ENCODE data around the gene ZBTB32. TPM values are rescaled to one million over a fixed set of nuclear protein-coding genes. Genes with fewer than 3 reads are reported as not detected.

ZBTB32 gene
- total RNA-seq, 1 donor from 2014 or later, result not detected

DNA sequence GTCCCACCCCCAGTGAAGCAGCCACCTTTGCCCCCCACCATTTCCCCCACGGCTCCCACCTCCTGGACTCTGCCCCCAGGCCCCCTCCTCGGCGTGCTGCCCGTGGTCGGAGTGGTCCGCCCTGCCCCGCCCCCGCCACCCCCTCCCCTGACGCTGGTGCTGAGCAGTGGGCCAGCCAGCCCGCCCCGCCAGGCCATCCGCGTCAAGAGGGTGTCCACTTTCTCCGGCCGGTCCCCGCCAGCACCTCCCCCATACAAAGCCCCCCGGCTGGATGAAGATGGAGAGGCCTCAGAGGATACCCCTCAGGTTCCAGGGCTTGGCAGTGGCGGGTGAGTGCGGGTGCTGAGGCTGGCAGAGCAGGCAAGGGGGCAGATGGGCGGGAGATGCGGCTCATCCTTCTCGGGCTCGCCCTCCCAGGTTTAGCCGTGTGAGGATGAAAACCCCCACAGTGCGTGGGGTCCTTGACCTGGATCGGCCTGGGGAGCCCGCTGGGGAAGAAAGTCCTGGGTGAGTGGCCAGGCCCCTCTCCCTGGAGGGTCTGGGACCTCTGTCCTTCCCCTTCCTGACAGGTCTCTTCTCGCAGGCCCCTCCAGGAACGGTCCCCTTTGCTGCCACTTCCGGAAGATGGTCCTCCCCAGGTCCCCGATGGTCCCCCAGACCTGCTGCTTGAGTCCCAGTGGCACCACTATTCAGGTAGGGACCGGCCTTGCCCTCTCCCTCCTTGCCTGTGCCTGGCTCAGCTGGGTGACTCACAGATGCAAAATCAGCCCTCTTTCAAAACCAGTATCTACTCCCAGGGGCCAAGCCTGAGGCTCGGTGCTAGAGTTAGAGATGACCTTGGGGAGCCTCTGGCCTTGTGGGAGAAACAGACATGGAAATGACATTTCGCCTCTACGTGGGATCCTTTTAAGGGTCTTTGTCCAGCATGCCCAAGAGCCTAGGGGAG lies 29.1 kb downstream of the ZBTB32 start:
- no peaks in the 10 kb centered on the region for H3K79me2 ChIP-seq (ENCODE audit: insufficient read depth, low read length)
- Mint-ChIP-seq H3K9me3 (ENCODE audit: unreplicated experiment) (no peaks in the 10 kb centered on the region), H3K27ac (ENCODE audit: unreplicated experiment) (no peak overlapping the region), H3K36me3 (ENCODE audit: low read depth, unreplicated experiment) (peaks cover 26% of the 10 kb centered on the region), H3K27me3 (ENCODE audit: low read depth, unreplicated experiment) (no peaks in the 10 kb centered on the region), H3K4me3 (ENCODE audit: unreplicated experiment) (no peak overlapping the region), H3K4me1 (ENCODE audit: low read depth, unreplicated experiment) (no peaks in the 10 kb centered on the region)
- H3K4me2 ChIP-seq (ENCODE audit: low read length), result no peak overlapping the region
- no peak for FAIRE-seq
- peaks cover 45% of the 10 kb centered on the region for H4K20me1 ChIP-seq (ENCODE audit: insufficient read depth, low read length)
- no peak overlapping the region for H3K27ac ChIP-seq (ENCODE audit: low read depth, low read length)
- H3K9ac ChIP-seq (ENCODE audit: low read length), result no peak overlapping the region
- no peak for TF ChIP-seq EZH2 (IDR thresholded peaks at IDR 0.05; ENCODE audit: insufficient read depth, low read length)
- TF ChIP-seq, protein P1, sequence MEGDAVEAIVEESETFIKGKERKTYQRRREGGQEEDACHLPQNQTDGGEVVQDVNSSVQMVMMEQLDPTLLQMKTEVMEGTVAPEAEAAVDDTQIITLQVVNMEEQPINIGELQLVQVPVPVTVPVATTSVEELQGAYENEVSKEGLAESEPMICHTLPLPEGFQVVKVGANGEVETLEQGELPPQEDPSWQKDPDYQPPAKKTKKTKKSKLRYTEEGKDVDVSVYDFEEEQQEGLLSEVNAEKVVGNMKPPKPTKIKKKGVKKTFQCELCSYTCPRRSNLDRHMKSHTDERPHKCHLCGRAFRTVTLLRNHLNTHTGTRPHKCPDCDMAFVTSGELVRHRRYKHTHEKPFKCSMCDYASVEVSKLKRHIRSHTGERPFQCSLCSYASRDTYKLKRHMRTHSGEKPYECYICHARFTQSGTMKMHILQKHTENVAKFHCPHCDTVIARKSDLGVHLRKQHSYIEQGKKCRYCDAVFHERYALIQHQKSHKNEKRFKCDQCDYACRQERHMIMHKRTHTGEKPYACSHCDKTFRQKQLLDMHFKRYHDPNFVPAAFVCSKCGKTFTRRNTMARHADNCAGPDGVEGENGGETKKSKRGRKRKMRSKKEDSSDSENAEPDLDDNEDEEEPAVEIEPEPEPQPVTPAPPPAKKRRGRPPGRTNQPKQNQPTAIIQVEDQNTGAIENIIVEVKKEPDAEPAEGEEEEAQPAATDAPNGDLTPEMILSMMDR (IDR thresholded peaks at IDR 0.05; ENCODE audit: insufficient read depth, low read depth, low read length), result no peak
- no peak for DNase-seq (ENCODE audit: low read depth)
- no peaks in the 10 kb centered on the region for H3K9me3 ChIP-seq (ENCODE audit: insufficient read depth, low read depth, low read length)
- no peak overlapping the region for H3K4me3 ChIP-seq (ENCODE audit: insufficient read depth, low read depth, low read length)
- H3K27me3 ChIP-seq (ENCODE audit: insufficient read depth, low read length), result no peaks in the 10 kb centered on the region
- no peak overlapping the region for H2AFZ ChIP-seq (ENCODE audit: low read depth, low read length)
- no peaks in the 10 kb centered on the region for H3K4me1 ChIP-seq (ENCODE audit: insufficient read depth, low read length)
- H3K36me3 ChIP-seq (ENCODE audit: insufficient read depth, low read length), result peaks cover 23% of the 10 kb centered on the region

DNA sequence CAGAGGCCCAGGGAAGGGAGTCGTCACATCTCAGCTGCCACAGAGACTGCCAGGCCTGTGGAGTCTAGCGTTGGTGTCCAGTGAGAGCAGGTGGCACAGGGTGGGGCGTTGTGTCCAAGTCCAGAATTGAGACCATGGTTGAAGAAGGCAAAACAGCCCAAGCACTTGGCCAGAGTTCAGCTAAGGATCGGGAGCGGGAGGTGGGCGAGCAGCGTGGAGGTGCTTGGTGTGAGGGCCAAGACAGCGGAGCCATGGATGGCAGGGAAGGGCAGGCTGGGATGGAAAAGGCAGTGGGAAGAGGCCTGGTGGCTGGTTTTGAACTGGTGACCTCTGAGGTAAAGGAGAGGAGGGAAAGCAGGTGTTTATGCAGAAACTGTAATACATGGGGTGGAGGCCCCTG lies 29.9 kb downstream of the ZBTB32 start:
- Histone ChIP-seq H3K79me2 (ENCODE audit: insufficient read depth, low read length) (no peaks in the 10 kb centered on the region), H4K20me1 (ENCODE audit: insufficient read depth, low read length) (peaks cover 40% of the 10 kb centered on the region), H3K27me3 (ENCODE audit: insufficient read depth, low read length) (no peaks in the 10 kb centered on the region), H2AFZ (ENCODE audit: low read depth, low read length) (no peak overlapping the region), H3K4me1 (ENCODE audit: insufficient read depth, low read length) (no peaks in the 10 kb centered on the region), H3K36me3 (ENCODE audit: insufficient read depth, low read length) (peaks cover 18% of the 10 kb centered on the region), H3K9ac (ENCODE audit: low read length) (no peak overlapping the region), H3K9me3 (ENCODE audit: insufficient read depth, low read depth, low read length) (no peaks in the 10 kb centered on the region), H3K4me2 (ENCODE audit: low read length) (no peak overlapping the region), H3K4me3 (ENCODE audit: insufficient read depth, low read depth, low read length) (no peak overlapping the region), H3K27ac (ENCODE audit: low read depth, low read length) (no peak overlapping the region)
- Mint-ChIP-seq H3K4me1 (ENCODE audit: low read depth, unreplicated experiment) (no peaks in the 10 kb centered on the region), H3K9me3 (ENCODE audit: unreplicated experiment) (no peaks in the 10 kb centered on the region), H3K27me3 (ENCODE audit: low read depth, unreplicated experiment) (no peaks in the 10 kb centered on the region), H3K4me3 (ENCODE audit: unreplicated experiment) (no peak overlapping the region), H3K27ac (ENCODE audit: unreplicated experiment) (peak overlapping the region; percentile 16), H3K36me3 (ENCODE audit: low read depth, unreplicated experiment) (peaks cover 25% of the 10 kb centered on the region)
- no peak for DNase-seq (ENCODE audit: low read depth)
- no peak for TF ChIP-seq EZH2 (IDR thresholded peaks at IDR 0.05; ENCODE audit: insufficient read depth, low read length)
- TF ChIP-seq, protein P1 (IDR thresholded peaks at IDR 0.05; ENCODE audit: insufficient read depth, low read depth, low read length), result no peak
- FAIRE-seq, result no peak

DNA sequence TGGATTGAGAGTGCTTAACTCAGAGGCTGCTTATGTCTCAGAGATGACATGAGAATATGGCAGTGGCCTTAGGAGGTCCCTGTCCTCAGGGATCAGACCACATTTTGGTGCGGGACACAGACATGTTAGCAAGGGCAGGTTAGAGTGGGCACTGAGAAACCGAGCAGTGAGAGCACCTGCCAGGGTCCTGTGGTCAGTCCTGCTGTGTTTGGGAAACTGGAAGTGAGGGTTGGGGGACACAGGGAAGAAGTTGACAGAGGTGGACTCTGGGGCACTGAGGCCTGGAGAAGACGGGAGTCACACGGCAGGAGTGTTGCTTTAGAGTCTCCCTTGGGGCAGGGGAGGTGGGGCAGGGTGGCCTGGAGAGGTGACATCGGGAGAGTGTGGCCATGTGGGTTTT lies 30.5 kb downstream of the ZBTB32 start:
- no peaks in the 10 kb centered on the region for H3K4me1 ChIP-seq (ENCODE audit: insufficient read depth, low read length)
- H4K20me1 ChIP-seq (ENCODE audit: insufficient read depth, low read length), result peaks cover 40% of the 10 kb centered on the region
- H3K27ac Mint-ChIP-seq (ENCODE audit: unreplicated experiment), result no peak overlapping the region
- FAIRE-seq (no peak), DNase-seq (ENCODE audit: low read depth) (no peak)
- no peak overlapping the region for H3K9ac ChIP-seq (ENCODE audit: low read length)
- H3K36me3 Mint-ChIP-seq (ENCODE audit: low read depth, unreplicated experiment), result peaks cover 22% of the 10 kb centered on the region
- no peaks in the 10 kb centered on the region for H3K27me3 ChIP-seq (ENCODE audit: insufficient read depth, low read length)
- H3K4me1 Mint-ChIP-seq (ENCODE audit: low read depth, unreplicated experiment), result no peaks in the 10 kb centered on the region
- H3K4me3 ChIP-seq (ENCODE audit: insufficient read depth, low read depth, low read length), result no peak overlapping the region
- TF ChIP-seq, protein P1 (IDR thresholded peaks at IDR 0.05; ENCODE audit: insufficient read depth, low read depth, low read length), result no peak
- TF ChIP-seq EZH2 (IDR thresholded peaks at IDR 0.05; ENCODE audit: insufficient read depth, low read length), result no peak
- peaks cover 15% of the 10 kb centered on the region for H3K36me3 ChIP-seq (ENCODE audit: insufficient read depth, low read length)
- no peak overlapping the region for H2AFZ ChIP-seq (ENCODE audit: low read depth, low read length)
- H3K4me2 ChIP-seq (ENCODE audit: low read length), result no peak overlapping the region
- no peak overlapping the region for H3K27ac ChIP-seq (ENCODE audit: low read depth, low read length)
- no peak overlapping the region for H3K4me3 Mint-ChIP-seq (ENCODE audit: unreplicated experiment)
- no peaks in the 10 kb centered on the region for H3K79me2 ChIP-seq (ENCODE audit: insufficient read depth, low read length)
- H3K27me3 Mint-ChIP-seq (ENCODE audit: low read depth, unreplicated experiment), result no peaks in the 10 kb centered on the region
- no peaks in the 10 kb centered on the region for H3K9me3 ChIP-seq (ENCODE audit: insufficient read depth, low read depth, low read length)
- H3K9me3 Mint-ChIP-seq (ENCODE audit: unreplicated experiment), result no peaks in the 10 kb centered on the region
